ENCODE data around the gene SLCO4A1.

Gene SLCO4A1

DNA sequence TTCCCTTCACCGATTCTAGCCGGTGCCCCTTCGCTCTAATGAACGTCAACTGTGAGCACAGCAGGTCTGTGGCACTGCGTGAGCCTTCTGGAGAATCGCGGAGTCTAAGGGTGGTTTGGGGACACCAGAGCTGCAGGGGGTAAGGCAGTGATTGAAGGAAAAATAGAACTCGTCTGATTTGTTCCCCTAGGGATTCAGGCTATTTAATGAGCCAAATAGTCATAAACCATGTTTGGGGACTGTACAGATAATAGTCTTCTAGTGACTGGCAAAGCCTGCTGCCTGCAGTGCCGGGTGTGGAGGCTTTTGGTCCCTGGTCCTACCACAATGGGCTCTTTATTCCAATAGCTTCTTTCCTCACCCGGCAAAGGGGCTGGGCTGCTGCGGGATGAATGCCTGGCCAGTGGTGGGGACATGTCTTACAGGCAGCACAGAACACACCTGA lies 55.2 kb downstream of the SLCO4A1 start:
- DNase-seq (ENCODE audit: extremely low read depth, low read depth), result no peak

DNA sequence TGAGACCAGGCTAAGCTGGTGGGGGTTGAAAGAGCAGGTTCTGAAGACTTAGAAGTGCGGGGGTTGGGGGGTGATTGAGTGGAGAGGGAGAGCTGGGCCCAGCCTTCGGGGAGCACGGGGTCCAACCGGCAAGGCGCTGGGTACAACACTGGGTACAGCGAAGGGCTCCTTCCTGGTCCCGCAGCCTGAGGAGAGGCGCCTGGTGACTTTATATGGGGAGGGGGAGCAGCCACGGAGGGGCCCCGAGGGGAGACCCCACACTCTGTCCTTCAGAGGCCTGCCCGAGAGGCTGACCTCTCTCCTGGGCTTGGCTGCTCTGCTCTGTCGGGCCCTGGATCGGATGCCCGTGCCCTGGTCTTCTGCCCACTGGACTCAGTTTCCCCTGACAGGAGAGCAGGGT lies 55.9 kb downstream of the SLCO4A1 start:
- TF ChIP-seq, protein P1, sequence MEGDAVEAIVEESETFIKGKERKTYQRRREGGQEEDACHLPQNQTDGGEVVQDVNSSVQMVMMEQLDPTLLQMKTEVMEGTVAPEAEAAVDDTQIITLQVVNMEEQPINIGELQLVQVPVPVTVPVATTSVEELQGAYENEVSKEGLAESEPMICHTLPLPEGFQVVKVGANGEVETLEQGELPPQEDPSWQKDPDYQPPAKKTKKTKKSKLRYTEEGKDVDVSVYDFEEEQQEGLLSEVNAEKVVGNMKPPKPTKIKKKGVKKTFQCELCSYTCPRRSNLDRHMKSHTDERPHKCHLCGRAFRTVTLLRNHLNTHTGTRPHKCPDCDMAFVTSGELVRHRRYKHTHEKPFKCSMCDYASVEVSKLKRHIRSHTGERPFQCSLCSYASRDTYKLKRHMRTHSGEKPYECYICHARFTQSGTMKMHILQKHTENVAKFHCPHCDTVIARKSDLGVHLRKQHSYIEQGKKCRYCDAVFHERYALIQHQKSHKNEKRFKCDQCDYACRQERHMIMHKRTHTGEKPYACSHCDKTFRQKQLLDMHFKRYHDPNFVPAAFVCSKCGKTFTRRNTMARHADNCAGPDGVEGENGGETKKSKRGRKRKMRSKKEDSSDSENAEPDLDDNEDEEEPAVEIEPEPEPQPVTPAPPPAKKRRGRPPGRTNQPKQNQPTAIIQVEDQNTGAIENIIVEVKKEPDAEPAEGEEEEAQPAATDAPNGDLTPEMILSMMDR (IDR thresholded peaks at IDR 0.05; ENCODE audit: low read depth, low read length), result no peak
- no peak for DNase-seq (ENCODE audit: extremely low read depth, low read depth)

More for the DNA sequence above, 55.2 kb downstream of the SLCO4A1 start:
- TF ChIP-seq, protein P1 (IDR thresholded peaks at IDR 0.05; ENCODE audit: low read depth, low read length), result no peak

DNA sequence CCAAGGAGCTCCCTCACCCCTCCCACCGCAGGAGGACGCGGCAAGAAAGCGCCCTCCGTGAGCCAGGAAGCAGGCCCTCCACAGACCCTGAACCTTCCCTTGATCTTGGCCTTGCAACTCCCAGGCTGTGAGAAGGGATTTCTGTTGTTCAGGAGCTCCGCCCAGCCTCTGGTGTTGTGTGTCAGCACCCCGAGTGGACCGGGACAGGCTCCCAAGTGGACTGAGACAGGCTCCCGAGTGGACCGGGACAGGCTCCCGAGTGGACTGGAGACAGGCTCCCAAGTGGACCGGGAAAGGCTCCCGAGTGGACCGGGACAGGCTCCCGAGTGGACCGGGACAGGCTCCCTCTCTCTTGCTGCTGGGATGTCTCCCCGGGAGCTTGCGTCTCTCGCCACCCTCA lies 57.0 kb downstream of the SLCO4A1 start:
- TF ChIP-seq, protein P1 (IDR thresholded peaks at IDR 0.05; ENCODE audit: low read depth, low read length), result no peak
- no peak for DNase-seq (ENCODE audit: extremely low read depth, low read depth)

DNA sequence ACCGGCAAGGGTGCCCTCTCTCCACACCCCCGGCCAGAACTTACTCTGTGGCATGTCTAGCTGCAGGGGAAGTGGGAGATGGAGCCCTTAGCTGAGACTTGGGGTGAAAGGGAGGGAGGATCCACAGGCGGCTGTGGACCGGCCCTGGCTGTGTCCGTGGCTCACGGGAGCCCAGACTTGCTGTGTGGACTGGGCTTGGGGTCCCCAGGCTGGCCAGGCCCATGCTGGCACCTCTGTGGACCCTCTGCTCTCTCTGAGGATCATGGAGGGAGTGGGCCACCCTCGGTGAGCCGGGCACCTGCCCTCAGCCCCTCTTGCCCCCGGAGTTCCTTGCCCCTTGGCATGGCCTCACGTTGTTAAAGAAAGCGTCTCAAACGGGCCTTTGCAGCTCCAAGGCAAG lies 57.4 kb downstream of the SLCO4A1 start:
- TF ChIP-seq, protein P1 (IDR thresholded peaks at IDR 0.05; ENCODE audit: low read depth, low read length), result no peak
- DNase-seq (ENCODE audit: extremely low read depth, low read depth), result no peak

DNA sequence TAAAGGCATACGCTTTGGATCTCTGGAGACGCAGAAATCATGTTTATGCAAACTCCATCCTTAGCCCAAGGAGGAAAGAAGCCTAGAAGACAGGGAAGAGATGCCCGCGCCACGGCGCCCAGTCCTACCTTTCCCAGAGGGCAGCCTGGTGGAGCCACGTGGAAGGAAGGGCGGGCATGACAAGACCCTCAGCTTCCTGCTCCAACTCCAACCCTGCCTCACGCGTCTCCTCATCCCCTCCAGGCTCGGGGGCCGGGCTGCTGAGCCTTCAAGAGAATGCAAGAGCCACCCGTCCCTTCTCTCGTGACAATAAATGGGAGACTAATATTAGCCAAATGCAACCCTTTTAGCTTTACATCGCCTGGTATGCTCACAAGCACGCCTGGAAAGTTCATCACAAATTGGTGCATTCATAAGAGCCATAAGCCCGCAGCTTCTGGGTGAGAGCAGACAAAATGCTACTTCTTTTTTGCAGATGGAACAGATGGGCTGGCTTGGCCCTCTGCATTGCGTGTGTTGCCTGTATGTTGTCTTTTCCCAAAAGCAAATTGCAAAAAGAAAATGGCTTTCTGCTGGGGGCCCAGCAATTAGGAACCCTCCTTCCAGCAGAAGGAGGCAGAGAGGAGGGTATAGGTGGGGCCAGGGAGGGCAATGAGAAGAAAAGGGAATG lies 58.1 kb downstream of the SLCO4A1 start:
- no peak for DNase-seq (ENCODE audit: extremely low read depth, low read depth)
- TF ChIP-seq, protein P1 (IDR thresholded peaks at IDR 0.05; ENCODE audit: low read depth, low read length), result no peak

DNA sequence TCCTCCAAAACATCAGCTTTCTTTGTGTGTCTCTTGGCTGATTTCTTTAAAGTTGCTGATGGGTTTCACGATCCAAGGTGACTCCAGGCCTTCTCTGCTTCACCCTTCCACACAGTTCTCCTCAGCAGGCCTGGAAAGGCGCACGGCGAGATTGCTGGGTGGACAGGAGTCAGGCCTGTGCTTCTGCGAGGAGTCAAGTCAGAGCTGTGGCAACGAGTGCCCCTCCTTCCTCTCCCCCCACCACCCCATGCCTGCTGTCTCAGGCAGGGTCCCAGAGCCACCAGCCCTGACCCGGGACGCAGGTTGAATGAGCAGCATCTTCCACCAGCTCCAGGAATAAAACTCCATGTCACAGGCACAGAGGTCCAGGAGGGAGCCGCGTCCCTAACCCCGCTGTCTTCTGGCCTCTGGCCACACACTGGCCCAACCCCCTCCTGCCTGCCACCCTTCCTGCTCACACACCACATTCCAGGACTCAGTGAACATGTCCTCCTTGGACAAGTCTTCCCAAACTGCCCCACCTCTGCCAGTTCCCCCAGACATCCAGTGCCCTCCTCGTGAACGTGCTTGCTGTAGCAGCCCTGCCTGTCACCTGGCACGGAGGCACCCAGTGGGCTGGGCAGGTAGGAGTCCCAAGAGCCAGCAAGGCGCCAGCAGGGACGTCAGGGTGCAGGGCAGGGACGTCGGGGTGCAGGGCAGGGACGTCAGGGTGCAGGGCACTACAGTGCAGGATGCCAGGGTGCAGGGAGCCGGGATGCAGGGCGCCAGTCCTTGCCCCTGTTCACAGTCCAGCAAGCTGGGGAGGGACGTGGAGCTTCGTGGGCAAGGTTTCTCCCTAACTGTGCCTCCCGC lies 59.1 kb downstream of the SLCO4A1 start:
- TF ChIP-seq, protein P1 (IDR thresholded peaks at IDR 0.05; ENCODE audit: low read depth, low read length), result no peak
- DNase-seq (ENCODE audit: extremely low read depth, low read depth), result no peak

DNA sequence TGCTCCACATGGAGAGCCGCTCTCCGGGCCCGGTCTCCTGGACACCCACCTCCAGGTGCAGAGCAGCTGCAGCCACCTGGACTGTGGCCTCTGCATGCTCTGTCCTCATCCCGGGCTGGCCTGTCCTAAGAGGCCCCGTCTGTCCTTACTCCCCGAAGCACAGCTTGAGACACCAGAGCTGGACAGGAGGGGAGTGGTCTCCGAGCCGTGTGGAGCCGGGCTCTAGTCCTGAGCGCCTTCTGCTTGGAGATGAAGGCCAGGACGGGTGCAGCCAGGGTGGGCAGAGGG lies 59.7 kb downstream of the SLCO4A1 start:
- TF ChIP-seq, protein P1 (IDR thresholded peaks at IDR 0.05; ENCODE audit: low read depth, low read length), result no peak
- no peak for DNase-seq (ENCODE audit: extremely low read depth, low read depth)
